Measurements from ENCODE around the gene CCDC78.
A peak's percentile ranks its signal among the peaks of the same experiment; 100 is the strongest.

Gene CCDC78

DNA sequence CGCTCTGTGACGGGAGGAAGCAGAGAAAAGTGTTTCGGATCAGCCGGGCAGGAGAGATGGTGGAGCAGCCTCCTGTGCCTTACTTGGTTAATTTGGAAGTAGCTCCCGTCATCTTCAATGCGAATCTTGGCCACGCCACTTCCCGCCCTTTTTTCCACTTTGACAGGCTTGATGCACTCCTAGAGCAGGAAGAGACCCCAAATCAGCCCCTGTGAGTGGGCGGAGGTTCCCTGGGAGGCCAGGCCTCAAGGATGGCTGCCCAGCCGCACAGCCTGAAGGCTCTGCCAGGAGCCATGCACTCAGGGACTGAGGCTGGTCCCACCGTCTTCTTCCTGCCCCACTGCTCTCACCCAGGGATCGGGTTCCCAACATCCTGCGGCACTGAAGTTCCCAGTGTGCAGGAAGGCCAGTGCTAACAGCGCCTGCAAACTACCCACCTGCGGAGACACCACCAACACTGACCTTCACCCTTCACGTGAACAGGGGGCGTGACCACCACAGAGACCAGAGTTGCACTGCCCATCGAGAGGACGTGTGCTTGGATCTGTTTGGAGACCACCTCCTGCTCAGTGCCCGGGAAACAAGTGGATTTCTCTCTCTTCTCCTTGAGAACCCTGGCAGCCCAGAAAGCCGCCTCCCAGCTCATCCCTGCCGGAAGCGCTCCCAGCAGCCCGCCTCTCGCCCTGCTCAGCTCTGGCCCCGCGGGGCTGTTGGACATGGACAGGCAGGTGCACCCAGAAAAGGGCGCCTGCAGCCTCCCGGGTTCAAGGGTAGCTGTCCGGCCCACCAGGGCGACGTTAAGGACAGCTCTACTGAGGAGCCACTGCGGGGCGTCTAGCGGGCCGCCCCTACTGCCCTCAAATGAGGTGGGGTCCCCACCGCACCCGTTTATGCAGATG lies 13.6 kb upstream of the CCDC78 start:
- DNase-seq (ENCODE audit: low read depth in 2 of 2) = no peak

DNA sequence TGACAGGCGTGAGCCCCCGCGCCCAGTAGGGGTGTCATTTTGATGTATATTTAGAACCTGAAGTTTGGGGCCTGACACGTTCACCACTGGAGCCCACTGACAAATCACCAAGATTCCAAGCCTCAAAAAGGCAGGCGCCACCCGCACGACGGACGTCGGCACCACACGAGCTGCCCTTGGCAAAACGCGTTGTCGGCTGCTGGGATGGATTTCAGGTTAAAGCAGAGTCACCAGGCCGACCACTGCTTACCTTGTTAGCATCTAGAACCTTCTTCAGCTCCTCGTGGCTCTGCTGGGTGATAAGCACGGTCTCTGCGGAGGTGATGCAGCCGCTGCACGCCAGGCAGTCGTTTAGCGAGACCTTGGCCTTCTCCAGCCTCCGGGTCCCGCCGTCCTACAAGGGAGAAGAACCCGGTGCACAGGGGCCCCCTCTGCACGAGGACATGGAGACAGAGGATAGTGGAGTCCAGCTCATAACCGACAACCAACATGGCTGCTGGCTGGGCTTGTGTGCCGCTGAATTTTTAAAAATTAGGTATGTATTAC lies 10.8 kb upstream of the CCDC78 start:
- DNase-seq (ENCODE audit: low read depth in 2 of 2) = no peak

DNA sequence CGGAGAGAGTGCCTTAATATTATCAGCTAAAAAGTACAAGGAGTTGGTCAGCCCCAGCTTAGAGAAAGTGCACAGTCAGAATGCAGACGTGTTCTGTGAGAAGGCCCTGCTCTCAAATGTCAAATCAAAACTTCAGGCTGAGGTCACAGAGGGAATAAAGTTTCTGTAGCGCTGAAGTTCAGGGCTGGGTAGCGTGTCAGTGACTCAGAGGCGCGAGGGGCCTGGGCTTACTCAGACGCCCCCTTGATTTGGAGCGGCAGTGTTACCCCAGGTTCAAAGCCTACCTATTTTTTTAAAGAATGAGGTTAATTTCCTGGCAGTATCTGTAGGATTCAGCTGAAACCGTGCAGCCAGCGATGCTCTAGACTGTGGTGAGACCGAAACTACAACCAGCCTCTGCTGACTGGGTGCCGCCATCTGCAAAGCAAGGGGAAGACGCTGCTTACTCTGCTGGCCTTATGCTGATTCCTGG lies 9.8 kb upstream of the CCDC78 start:
- DNase-seq (ENCODE audit: low read depth in 2 of 2) = peak in 1 of 2 experiments; percentile 56

DNA sequence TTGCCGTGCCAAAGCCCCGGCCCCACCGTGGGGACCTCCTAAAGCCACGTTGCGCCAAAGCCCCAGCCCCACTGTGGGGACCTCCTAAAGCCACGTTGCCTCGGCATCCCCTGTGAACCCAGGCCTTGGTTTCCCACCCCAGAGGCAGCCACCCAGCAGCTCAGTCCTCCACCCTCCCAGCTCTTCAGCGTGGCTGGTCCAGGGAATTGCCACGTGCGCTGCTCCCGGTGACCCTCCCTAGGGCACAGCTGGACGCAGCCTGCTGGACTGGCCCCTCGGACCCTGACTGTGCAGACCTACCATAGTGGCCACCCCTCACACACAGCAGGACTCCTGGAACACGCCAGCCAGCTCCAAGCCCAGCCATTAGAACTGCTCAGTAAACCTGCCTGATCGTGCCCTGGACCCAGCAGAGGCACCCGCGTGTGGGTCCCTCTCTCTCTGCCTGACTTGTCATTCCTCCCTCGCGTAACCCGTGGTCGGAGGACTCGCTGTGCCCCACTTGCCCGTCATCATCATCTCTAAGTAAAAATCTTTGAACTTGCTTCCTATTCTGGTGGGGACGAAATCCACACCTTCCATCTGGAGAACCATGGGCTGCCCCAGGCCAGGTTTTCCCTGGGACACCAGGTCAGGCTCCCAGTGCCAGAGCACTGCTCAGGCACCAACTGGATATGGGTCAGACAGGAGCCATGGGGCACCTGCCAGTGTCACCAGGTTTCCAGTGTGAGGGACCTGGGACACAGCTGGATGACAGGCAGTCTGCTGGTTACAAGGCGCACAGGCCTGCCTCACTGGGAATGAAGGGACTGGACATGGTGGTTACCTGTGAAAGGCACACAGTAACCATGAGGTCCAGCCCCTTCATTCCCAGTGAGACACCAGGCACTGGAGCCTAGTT lies 9.0 kb upstream of the CCDC78 start:
- no peak for DNase-seq (ENCODE audit: low read depth in 2 of 2)

DNA sequence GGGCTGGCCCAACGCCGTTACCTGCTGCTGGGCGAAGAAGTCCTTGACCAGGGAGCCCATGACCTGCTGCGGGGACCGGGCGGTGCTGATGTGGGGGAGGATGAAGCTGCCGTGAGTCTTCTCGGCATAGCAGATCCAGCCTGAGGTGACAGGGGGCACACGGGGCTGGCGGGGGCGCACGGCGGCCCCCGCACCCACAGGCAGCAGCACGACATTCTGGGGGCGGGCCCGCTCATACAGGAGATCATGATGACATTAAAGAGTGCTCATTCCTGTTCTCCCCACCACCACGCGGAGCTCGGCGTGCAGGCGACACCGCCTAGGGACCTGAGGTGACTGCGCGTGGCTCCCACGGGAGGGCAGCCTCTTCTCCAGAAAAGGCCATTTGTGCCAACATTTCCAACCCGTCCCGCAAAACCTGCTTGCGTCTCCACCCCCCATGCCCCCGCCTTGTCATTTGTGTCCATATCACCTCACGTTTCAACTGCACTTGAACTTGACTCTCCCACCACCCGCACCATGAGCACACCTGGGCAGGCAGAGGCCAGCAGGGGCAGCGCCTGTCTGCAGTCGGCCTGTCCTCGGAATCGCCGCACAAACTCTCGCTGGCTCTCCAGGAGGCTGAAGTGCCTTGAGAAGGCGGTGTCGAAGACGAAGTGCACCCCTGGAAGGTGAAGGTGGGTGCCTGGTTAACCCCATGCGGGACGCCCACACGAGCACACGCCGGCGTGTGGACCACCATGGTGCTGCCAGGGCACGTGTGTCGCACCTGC lies 8.2 kb upstream of the CCDC78 start:
- no peak for DNase-seq (ENCODE audit: low read depth in 2 of 2)

DNA sequence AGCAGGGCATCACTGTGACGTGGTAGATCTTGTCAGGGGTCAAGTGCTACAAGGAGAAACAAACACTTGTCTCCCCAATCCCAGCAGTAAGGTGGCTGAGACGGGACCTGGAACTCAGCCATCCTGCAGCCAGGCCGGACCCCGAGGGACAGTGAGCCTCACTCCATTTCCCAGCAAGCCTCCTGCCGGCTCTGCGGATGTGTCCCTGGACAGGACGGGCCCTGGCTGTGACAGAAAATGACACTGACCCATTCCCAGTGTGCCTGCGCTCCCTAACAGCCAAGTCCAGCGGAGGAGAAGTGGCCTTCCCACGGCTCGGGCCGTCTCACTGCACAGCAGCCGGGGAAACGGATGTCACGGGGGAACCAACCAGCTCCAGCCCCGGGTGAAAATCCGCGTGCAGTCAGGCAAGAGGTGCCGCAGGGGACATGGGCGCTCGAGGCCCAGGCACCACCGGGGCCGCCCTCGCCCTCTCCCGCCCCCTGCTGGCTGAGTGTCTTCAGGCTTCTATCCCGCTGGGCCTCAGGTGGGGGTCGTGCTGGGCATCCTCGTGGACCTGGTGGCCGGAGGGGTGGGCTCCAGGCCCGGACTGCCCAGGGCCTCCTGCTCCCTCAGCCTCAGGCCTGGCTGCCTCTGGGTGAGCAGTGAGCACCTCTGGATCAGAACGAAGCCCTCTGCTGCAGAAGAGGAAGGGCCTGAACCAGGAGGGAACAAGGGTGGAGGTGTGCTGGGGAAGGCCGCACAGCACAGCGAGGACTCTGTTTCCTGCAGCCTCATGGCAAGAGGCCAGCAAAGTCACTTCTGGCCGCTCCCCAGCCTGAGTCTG lies 7.4 kb upstream of the CCDC78 start:
- no peak for DNase-seq (ENCODE audit: low read depth in 2 of 2)

DNA sequence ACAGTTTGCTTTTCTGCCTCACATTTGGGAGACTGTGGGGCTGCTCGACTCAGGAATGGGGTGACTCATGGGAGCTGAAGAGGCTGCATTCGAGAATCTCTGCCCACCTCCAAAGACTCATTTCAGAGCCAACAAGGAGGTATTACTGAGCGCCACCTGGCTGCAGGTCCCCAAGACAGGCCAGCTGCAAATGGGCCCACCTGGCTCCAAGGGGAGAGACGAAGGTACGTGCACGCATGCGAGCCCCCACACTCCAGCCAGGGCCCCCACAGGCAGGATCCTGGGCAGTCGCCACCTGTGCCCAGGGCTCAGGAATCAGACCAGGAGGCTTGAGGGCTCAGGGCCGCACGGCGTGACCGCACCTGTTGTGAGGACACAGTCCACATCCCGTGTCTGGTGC lies 6.7 kb upstream of the CCDC78 start:
- DNase-seq (ENCODE audit: low read depth in 2 of 2) = no peak

DNA sequence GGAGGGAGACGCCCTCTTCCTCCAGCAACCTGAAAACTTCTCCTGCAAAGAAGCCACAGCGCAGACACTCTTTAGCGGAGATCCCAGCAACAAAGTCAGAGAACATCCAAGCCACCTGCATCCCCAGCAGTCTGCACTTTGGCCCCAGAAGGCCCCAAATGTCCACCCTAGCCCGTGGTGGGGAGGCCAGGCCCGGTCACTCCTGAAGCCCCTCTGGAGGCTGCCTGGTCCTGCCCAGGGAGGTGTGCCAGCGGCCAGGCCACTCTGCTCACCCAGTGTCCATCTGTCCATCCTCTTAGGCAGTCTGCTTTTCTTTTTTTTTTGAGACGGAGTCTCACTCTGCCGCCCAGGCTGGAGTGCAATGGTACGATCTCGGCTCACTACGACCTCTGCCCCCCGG lies 6.1 kb upstream of the CCDC78 start:
- no peak for DNase-seq (ENCODE audit: low read depth in 2 of 2)

DNA sequence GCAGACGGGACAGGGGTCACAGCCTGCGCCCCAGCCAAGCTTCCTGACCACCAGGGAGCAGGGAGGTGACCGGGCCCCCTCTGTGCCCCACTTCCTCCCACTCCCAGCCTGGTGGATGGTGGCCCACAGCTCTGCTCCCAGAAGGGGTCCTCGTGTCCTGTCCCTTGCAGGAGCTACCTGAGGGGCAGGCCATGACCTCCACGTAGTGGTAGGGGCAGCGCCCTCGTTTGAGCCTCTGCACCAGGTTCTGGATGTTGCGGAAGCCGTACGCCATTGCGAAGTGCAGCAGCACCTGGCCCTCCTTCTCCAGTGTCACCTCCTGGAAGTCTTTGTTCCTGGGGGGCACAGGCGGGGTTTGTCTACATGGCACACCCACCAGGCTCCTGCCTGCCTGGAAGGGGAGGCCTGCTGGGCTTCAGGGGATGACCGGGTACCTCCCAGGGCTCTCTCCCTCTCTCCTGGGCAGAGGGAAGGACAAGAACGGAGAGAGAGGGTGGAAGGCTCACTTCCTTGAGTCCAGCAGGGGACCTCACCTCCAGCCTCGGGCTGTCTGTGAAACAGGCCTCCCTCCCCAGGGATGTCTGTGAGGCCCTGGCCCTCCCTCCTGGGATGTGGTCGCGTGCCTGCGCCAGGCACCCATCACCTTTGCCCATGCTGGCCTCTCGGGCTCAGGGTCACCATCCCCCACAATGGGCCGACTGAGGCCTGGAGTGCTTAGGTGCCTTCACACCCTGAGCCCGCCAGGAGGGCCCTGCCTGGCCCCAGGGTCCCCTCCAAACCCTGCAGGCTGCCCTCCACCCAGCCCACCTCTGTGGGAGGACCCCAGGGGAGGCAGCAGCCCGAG lies 4.6 kb upstream of the CCDC78 start:
- no peak for DNase-seq (ENCODE audit: low read depth in 2 of 2)

DNA sequence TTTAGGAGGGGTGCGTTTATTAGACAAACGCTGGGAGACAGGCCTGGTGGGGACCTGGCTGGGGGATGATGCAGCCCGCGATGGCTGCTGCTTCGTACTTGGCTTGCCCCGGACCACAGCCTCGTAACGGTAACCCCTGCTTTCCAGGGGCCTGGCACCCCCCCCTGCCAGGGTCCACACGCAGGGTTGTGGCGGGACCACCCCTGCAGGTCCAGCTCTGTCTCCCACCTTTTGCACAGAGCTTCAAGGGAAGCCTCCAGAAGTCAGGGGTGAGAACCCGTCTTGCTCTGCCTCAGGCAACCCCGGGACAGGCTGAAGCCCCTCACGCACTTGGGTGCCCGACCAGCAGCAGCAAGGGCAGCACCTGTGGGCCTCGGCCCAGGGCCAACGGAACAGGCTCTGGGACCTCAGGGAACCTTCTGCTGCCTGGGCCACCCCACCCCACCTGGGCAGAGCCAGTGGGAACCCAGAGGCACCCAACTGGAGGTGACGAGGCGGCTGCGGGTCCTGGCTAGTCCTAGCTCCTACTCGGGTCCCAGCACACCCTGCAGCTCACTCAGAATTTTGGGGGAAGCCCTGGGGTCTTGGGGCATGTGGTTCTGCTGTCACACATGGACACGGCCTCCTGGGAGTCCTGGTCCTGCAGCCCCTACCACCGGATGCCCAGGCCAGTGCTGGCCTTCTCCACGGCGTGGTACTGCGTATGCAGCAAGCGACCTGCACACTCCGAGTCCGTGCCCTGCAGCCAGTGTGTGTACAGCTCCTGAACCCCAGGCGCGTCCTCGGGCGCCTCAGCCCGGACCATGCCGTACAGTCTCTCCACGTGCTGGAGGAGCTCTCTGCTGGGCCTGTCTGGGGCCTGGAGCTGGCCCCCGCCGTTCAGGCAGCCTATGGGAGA lies 3.8 kb upstream of the CCDC78 start:
- no peak for DNase-seq (ENCODE audit: low read depth in 2 of 2)

DNA sequence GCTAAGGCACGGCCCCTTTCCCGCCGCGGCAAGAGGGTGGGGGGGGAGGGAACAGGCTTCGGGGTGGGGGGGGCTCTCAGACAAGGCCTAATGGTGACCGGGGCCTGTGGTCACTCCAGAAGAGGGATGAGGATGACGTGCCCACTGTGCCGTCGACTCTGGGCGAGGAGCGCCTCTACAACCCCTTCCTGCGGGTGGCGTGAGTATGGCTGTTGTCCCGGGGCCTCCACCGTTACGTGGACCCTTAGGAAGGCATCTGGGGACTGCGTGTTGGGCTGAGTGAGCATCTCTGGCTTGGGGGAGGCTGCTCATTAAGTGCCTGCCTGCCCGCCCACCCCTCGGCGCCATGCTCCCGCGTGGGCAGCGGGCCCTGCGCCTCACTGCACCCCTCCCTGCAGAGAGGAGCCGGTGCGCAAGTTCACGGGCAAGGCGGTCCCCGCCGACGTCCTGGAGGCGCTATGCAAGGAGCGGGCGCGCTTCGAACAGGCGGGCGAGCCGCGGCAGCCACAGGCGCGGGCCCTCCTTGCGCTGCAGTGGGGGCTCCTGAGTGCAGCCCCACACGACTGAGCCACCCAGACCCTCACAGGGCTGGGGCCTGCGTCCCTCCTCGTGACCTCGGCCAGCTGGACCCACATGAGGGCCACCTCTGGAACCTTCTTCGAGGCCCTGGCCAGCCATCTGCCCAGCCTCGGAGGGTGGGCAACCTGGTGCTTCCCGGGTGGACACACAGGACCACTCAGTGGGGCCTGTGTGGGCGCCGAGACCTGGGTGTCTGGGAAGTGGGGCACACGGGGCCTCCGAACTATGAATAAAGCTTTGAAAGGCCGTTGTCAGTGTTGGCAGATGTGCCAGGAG lies 2.9 kb upstream of the CCDC78 start:
- DNase-seq (ENCODE audit: low read depth in 2 of 2) = no peak

DNA sequence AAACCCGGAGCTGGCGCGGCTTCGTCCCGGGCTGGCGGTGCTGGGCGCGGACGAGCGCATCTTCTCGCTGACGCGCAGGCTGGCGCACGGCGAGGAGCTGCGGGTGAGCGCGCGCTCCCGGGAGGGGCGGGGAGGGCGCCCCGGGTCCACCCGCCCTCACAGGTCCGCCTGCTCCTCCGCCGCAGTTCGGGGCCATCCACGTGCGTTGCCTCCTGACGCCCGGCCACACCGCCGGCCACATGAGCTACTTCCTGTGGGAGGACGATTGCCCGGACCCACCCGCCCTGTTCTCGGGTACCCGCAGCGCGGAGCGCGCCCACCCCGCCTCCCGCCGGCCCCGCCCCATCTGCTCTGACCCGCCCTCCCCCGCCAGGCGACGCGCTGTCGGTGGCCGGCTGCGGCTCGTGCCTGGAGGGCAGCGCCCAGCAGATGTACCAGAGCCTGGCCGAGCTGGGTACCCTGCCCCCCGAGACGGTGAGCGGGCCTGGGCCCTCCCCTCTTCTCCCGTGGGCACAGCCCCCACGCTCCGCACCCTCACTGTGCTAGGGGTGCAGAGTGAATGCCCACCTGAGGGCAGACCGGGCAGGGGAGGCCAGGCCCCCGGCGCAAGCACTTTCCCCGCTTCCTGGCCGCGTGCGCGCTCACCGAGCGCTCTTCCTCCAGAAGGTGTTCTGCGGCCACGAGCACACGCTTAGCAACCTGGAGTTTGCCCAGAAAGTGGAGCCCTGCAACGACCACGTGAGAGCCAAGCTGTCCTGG lies 2.1 kb upstream of the CCDC78 start:
- peak in 1 of 2 experiments; percentile 62 for DNase-seq (ENCODE audit: low read depth in 2 of 2)

DNA sequence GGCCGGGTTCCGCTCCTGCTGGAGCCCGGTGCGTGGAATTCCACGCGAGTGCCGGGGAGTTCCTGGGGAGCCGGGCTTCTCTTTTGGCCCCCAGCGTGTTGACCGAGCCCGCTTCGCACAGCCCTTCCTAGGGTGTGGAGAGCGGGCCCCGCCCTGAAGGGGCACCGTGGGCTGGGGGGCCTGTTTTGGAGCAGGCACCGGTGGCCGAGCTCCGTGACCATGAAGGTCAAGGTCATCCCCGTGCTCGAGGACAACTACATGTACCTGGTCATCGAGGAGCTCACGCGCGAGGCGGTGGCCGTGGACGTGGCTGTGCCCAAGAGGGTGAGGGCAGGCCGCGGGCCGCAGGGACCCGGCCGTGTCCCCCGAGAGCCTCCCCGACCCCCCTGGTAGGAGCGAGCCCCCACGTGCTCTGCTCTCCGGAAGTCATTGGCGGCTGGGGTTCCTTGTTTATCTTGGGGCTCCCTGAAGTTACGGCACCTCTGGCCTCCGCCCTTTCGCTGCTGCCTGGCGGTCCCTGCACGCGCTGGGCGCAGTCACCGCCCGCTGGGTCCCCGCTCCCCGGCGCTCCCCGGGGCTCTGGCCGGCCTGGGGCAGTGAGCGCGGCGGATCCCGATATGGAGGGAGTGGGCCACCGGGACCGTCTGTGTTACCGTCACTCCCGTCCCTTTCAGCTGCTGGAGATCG lies 1.2 kb upstream of the CCDC78 start:
- DNase-seq (ENCODE audit: low read depth in 2 of 2) = no peak

DNA sequence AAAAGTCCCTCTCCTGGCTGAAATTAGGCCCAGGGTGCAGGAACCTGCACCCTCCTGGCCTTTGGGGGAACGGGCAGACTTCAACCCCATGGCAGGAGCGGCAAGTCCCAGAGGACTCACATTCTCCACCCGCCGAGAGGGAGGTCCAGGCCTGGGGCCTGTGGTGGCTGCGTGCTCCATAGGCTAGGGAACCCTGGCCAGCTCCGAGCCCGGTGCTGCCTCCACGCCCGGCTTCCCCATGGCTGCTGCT lies 130 bp downstream of the CCDC78 start:
- no peak for DNase-seq (ENCODE audit: low read depth in 2 of 2)

DNA sequence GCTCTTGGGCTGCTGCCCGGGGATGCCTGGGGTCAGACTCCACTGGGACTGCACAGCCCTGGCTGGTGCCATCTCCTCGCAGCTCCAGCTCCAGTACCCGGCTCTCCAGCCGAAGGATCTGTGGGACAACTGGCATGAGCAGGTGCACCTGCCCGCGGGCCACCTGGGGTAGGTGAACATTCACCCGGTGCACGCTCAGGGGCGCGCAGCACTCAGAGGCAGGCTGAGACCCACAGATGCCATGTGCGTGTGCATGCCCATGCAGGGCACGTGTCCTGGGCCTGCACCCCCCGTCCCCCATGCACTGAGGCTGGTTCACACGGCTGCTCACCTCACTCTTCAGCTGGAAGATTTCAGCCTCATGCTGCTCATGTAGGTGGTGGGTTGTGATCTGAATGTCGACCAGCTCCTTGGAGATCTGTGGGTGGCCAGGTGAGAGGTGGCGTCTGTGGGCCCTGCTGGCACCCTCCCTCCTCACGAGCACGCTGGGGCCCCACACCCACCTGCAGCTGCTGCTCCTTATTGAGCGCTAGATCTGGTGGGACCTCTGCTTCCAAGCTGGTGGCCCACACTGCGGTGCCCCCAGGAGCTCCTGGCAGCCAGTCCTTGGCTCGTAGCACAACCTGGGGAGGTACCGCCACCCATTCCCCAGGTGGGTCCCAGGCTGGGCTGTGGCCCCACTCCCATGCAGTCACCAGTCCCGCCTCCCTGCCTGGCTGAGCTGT lies 618 bp downstream of the CCDC78 start:
- no peak for DNase-seq (ENCODE audit: low read depth in 2 of 2)

DNA sequence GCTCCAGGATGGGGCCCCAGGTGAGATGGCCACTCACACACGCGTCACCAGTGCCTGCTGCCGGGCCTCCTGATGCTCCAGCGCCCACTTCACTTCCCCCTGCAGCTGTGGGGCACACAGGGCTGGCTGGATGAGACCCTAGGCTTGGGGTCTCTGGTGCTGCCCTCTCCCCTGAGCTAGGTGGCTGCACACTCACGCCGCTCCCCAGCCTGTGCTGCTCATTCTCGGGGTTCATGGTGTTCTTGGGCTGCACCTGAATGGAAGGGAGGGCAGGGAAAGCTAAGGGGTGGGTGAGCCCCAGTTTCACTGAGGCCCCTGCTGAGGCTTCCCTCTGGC lies 1.2 kb downstream of the CCDC78 start:
- DNase-seq (ENCODE audit: low read depth in 2 of 2) = no peak

Data from stimulated activated CD4-positive, alpha-beta T cell treated with anti-CD3 and anti-CD28 coated beads, Interleukin-12 subunit alpha, Interleukin-12 subunit beta, amount 100 ng/mL, for 24 hours (primary cell).